Endometrium (tissue), 2 donors: Measurements from ENCODE around the gene C2orf69.
"Not testable (repeated sequence)": the region's sequence is repeated elsewhere in the genome, so short reads cannot be mapped to it uniquely, and the experiment has no call there.

Experiments
- FAIRE-seq: peaks from 2 replicates; lab custom pipeline; 2012; peaks lifted over from hg19 to GRCh38; lab: Jason Lieb, UNC
- donor health status: control.
- donor health status: control.

The C2orf69 gene, protein sequence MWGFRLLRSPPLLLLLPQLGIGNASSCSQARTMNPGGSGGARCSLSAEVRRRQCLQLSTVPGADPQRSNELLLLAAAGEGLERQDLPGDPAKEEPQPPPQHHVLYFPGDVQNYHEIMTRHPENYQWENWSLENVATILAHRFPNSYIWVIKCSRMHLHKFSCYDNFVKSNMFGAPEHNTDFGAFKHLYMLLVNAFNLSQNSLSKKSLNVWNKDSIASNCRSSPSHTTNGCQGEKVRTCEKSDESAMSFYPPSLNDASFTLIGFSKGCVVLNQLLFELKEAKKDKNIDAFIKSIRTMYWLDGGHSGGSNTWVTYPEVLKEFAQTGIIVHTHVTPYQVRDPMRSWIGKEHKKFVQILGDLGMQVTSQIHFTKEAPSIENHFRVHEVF

GRCh38 chr2:199911052-199911876 lies at the start of gene C2orf69:
TSS of gene C2orf69 (plus strand) at chr2:199911293. CDS start at chr2:199911439, 146 bp downstream.
- peak; percentile 18 for FAIRE-seq

DNA sequence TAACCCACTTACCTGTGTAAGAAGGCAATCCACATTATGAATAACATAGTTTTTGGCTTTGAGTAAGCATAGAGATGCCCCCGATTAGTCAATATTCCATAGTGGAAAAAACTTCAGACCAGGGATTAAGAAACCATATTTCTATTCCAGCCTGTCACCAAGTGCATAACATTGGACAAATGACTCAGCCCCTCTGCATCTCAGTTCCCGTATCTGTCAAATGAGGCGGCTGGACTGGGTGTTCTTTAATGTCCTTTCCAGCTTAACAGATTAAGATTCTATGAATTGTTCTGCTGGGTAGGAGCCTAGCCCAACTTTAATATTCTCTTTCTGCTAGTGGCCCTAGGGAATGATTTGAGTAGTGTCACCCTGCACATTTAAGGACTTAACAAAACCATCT lies 48.3 kb upstream of the C2orf69 start:
- no peak for FAIRE-seq

DNA sequence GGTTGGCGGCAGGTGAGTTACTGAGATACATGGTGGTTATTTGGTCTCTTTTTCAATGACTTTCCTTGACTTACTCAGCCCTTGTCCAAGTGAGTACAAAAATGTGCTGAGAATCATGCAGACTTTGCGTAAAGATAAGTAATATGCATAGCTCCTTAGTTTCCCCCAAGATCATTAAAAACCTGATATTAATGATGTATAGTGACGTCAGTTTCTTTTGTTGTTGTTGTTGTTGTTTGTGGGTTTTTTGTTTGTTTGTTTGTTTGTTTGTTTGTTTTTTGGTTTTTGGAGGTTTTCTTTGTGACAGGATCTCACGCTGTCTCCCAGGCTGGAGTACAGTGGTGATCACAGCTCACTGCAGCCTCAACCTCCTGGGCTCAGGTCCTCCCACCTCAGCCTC lies 45.2 kb upstream of the C2orf69 start:
- FAIRE-seq, result no peak

DNA sequence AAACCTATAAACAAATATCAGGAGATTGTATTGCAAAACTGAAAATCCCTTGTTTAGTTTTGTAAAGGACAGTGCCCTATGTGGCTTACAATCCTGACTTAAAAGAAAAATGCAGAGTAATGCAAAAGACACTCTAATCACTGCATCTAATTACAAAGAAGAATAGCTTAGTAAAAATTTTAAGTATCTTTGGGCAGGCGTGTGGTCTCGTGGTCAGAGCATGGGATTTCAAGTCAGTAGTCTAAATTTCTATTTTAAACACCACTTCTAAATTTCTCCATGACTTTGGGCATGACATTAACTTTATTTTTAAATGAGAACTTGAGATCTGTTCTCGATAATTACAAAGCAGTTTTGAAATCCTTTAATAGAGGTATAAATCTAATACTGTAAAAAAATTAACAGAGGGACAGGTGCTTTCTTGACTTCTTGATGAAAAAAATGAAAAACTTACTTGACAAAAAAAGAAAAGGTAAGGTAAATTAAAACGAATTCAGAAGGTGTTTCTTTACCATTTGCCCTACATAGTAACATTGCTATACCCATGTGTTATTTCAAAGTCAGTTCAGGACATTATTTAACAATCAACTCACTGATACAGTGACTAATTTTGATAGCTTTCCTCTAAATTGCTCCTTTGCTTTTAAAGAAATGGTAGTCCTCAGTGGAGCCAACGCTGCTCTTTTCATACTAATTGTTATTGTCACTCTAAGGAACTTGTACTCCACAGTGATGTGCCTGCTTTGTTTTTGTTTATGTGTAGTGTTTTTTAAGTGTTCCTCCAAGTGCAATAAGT lies 42.5 kb upstream of the C2orf69 start:
- FAIRE-seq, result no peak

DNA sequence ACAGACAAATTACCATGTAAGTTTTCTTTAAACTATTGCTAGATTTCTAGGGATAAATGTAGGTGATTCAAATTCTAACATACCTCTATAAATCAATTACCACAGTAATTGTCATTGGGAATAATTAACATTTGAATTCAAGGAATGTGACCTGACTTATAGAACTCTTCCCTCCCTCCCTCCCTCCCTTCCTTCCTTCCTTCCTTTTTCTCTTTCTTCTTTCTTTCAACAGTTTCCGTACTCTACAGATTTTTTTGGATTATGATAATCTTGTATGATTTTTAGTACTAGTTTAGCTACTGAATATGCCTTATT lies 41.9 kb upstream of the C2orf69 start:
- no peak for FAIRE-seq

GRCh38 chr2:199869653-199870052 lies 41.4 kb upstream of the C2orf69 start:
- FAIRE-seq, result no peak

GRCh38 chr2:199870581-199870980 lies 40.5 kb upstream of the C2orf69 start:
- no peak for FAIRE-seq

DNA sequence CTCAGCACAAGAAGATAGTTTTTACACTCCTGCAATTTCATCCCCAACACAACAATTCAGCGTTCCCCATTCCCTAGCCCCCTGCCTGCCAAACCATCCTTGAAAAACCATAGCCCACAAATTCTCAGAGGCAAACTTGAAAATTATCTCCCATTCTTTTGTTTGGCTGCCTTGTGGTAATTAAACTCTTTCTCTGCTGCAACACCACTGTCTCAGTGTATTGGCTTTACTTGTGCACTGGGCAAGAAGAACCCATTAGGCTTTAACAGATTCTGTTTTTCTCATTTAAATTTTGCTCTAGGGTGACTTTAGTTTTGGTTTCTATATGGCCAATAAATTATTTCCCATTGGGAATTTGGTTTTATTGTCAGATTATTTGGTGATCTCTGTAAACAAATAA lies 36.9 kb upstream of the C2orf69 start:
- FAIRE-seq, result no peak

GRCh38 chr2:199875400-199875799 lies 35.7 kb upstream of the C2orf69 start:
- FAIRE-seq, result no peak

DNA sequence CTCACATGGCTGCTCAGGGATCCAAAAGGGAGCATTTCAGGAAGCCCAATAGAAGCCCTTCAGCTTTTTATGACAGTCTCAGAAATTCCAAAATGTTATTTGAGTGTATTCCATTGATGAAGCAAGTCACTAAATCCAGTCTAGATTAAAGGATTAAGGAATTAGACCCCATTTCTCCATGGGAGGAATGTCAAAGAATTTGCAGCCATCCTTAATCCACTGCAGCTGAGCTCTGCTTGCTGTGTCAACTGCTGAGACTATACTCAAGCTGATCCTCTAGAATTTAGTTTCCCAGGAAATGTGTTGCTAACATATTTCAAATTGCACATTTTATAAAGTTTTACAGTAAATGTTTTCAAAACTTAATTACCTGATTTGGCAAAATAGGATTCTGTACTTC lies 28.4 kb upstream of the C2orf69 start:
- FAIRE-seq, result no peak

DNA sequence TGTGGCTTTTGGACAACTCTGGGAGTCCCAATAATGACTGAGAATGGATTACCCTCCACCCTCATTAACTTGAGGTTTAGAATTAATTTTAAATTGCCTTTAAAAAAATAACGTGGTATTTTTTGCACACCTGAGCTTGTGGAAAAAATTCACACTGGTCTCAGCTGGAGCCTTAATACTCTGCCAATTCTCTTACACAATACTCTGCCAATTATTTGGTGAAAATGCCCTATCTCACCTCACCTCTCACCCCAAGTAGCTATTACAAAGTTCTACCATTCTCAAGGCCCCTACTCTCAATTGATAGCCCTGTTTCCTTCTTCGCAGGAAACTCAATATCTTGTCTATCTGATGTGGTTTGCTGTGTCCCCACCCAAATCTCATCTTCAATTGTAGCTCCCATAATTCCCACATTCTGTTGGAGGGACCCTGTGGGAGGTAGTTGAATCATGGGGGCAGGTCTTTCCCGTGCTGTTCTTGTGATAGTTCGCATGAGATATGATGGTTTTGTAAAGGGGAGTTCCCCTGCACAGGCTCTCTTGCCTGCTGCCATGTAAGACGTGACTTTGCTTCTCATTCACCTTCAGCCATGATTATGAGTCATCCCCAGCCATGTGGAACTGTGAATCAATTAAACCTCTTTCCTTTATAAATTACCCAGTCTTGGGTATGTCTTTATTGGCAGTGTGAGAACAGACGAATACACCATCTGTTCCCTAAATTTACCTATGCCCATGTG lies 27.4 kb upstream of the C2orf69 start:
- no peak for FAIRE-seq

GRCh38 chr2:199895406-199895805 lies 15.7 kb upstream of the C2orf69 start:
- no peak for FAIRE-seq

DNA sequence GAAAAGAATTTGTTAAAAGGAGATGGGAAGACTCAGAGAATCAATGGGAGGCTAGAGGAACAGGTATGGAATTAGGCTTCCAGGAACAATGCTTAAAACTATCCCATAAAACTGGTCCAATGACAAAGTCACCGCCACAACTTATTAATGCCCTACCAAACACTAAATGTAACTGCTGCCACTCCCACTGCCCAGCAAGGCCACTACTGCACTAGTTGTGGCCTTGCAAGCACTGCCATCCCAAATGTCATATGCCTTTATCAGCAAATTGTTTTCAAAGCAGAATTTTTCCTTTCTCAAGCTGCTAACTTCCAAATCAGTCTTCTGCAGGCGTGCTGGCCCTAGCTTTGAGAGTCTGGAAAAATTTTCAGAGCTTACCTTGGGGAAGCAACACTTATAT lies 14.5 kb upstream of the C2orf69 start:
- no peak for FAIRE-seq

GRCh38 chr2:199901942-199902341 lies 9.2 kb upstream of the C2orf69 start:
- no peak for FAIRE-seq

- no peak for FAIRE-seq
Measured at GRCh38 chr2:199902486-199903110, 8.5 kb upstream of the C2orf69 start.

DNA sequence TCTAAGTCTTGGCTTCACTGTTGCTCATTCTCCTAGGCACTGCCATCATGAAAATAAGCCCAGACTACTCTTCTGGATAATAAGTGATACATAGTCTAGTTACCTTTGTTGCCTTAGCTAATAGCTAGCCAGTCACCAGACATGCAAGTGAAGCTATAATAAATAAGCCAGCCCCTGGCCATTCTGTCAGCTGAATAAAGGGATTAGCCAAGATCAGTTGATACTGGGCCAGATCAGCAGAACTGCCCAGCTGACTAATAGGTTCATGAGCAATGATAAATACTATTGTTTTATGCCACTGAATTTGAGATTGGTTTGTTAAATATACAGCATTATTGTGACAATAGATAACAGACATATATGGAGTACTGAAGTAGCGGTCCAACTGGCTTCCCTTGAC lies 8.0 kb upstream of the C2orf69 start:
- no peak for FAIRE-seq

DNA sequence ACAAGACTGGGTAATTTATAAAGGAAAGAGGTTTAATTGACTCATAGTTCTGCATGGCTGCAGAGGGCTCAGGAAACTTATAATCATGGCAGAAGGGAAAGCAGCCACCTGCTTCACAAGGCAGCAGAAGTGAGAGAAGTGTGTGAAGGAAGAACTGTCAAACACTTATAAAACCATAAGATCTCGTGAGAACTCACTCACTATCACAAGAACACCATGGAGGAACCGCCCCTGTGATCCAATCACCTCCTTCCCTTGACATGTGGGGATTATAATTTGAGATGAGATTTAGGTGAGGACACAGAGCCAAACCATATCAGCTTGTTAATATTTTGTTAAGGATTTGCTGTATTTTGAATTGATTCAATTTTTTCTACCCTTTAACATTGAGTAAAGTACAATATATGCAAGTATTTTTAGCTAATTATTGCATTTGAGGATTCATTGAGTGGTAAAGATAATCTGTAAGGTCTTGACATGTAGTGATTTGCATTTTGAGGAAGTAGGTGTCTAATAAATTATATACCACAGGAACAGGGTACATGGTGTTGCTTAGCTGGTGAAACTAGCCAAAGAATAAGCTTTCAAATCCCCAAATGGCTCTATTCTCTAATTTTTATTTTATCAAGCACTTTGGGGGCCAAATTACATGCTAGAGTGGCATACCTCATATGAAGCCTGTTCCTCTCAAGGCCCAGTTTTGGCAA lies 3.9 kb upstream of the C2orf69 start:
- no peak for FAIRE-seq

DNA sequence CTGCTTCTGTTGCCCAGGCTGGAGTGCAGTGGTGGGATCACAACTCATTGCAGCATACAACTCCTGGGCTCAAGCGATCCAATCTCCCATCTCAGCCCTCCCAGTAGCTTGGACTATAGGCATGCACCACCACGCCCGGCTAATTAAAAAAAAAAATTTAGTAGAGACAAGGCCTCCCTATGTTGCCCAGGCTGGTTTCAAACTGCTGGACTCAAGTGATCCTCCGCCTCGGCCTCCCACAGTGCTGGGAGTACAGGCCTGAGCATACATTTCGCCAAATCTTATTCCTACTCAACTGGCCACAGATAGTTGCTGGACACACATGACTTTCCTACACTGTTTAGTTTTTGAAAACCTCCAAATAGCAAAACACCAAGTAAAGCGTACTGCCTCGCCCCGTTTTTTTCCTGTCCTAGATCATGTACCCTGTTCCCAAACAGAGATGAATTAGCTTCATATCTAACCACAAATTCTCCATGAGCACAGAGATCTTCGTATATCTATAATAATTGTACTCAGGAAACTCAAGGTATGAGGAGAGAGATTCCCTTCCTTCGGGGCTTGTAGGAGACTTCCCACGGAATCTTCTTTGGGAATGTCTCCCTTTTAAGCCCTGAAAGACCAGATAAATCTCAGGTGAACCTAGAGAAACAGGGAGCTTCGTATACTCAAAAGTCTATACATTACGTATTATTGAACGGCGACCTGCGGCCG lies 598 bp upstream of the C2orf69 start:
- no peak for FAIRE-seq

DNA sequence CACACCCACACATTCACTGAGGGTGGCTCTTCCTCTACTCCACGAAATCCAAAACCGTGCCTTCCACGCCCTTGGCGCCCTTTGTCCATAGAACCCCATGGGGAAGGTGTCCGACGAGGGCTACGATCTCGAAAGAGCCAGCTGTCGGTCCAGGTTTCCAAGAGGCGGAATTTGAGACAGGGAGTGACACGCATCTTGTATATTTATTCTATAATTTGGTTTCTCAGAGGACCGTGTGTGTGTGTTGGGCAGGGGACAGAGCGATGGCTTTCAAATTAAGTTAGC lies 726 bp downstream of the C2orf69 start:
- FAIRE-seq, result no peak

DNA sequence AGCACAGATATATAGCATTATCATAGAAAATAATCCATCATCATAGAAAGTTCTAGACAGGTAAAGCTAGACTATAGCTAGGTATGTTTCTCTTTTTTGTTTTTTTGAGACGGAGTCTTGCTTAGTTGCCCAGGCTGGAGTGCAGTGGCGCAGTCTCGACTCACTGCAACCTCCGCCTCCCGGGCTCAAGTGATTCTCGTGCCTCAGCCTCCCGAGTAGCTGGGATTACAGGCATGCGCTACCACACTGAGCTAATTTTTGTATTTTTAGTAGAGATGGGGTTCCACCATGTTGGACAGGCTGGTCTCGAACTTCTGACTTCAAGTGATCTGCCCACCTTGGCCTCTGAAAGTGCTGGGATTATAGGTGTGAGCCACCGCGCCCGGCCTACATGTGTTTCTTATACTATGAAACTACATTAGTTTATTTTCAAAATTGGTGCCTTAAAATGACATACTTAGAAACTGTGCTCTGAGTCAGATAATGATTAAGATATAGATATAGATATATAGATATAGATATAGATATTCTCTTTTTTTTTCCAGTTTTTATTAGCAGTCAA lies 1.5 kb downstream of the C2orf69 start:
- FAIRE-seq, result not testable (repeated sequence)
